OCI-LY1 (cell line): ENCODE measurements around the gene OR2V2.

Experiments used
- CTCF ChIP-seq: fragments of 200-600 bp; sonication (generic), shearing (Covaris generic); IDR thresholded peaks from 2 replicates; pipeline ENCODE4 v1.5.1; 2017; ENCODE audit warnings: mild to moderate bottlenecking, antibody characterized with exemption, low read length, moderate library complexity, mixed read lengths
- EZH2 ChIP-seq: fragments of 200-600 bp; sonication (generic), shearing (Covaris generic); IDR thresholded peaks from 2 replicates; pipeline ENCODE4 v1.8.0; 2017; ENCODE audit warnings: borderline replicate concordance, mixed run types, mild to moderate bottlenecking, antibody characterized with exemption, low read length, moderate library complexity, mixed read lengths

GRCh38 chr5:181140766-181141165, 6.6 kb upstream of the OR2V2 start:
- TF ChIP-seq EZH2 (no peak), CTCF (no peak)
